Panc1 (cell line): ENCODE measurements around the gene TRIM5. TPM values are rescaled to one million over a fixed set of nuclear protein-coding genes. Genes with fewer than 3 reads are reported as not detected.

Experiments
- ATAC-seq: fragments of 200-7000 bp; cut with Tn5 transposase; 2 replicates; pipeline ENCODE4 v1.9.1; 2020; ENCODE audit warnings: mild to moderate bottlenecking, moderate library complexity
- BruUV-seq: library from RNA; stranded (reverse); fragments of 400-500 nt; replicated peaks from 2 replicates; lab custom pipeline; 2021; lab: Mats Ljungman, UMichigan
- CTCF ChIA-PET: fragments of 300-600 bp; sonication (Branson Sonifier 250); formaldehyde crosslinking; loops from one replicate; lab custom pipeline; 2022; ENCODE audit warnings: antibody characterized with exemption; lab: Charles Lee
- POLR2A ChIA-PET: fragments of 300-600 bp; sonication (Branson Sonifier 250); formaldehyde crosslinking; loops from one replicate; lab custom pipeline; 2022; ENCODE audit warnings: antibody characterized with exemption; lab: Charles Lee
- DNase-seq: peaks from one replicate; pipeline ENCODE4 v3.0.0-alpha.2; 2010; ENCODE audit warnings: low read depth, low spot score
- H3K27ac ChIP-seq: 2 replicates; pipeline ENCODE4 v1.5.1; 2011; ENCODE audit warnings: mild to moderate bottlenecking, low read length, inconsistent platforms
- H3K27me3 ChIP-seq: fragments of 200-500 bp; sonication (Bioruptor generic); 2 replicates; pipeline ENCODE4 v1.6.0; 2014; ENCODE audit warnings: low read length, inconsistent platforms; ENCODE audit not compliant: control insufficient read depth, insufficient read depth
- H3K36me3 ChIP-seq: fragments of 200-500 bp; sonication (Bioruptor generic); 2 replicates; pipeline ENCODE4 v1.5.1; 2014; ENCODE audit warnings: inconsistent platforms, mild to moderate bottlenecking, low read length, moderate library complexity; ENCODE audit not compliant: control insufficient read depth, insufficient read depth
- H3K4me1 ChIP-seq: 2 replicates; pipeline ENCODE4 v1.5.1; 2011; ENCODE audit warnings: inconsistent platforms, mild to moderate bottlenecking, low read length, moderate library complexity; ENCODE audit not compliant: control insufficient read depth, insufficient read depth
- H3K4me3 ChIP-seq, 2 experiments: 2 replicates each; pipeline ENCODE4 v1.5.1; 2011 to 2012; ENCODE audit warnings: low read depth in 2 of 2, low read length in 2 of 2, mild to moderate bottlenecking in 2 of 2, inconsistent platforms in 1 of 2, moderate library complexity in 1 of 2
- H3K9me3 ChIP-seq: fragments of 200-500 bp; sonication (Bioruptor generic); 2 replicates; pipeline ENCODE4 v1.5.1; 2014; ENCODE audit warnings: low read depth, mild to moderate bottlenecking, inconsistent platforms, low read length, moderate library complexity; ENCODE audit not compliant: control insufficient read depth, insufficient read depth
- CTCF ChIP-seq: fragments of 450-650 bp; IDR thresholded peaks from 2 replicates; pipeline ENCODE4 v1.5.1; 2017; ENCODE audit warnings: mild to moderate bottlenecking
- POLR2AphosphoS5 ChIP-seq: IDR thresholded peaks from 2 replicates; pipeline ENCODE4 v1.6.1; 2012; ENCODE audit warnings: mild to moderate bottlenecking, low read depth, low read length, moderate library complexity
- REST ChIP-seq, 2 experiments: IDR thresholded peaks; 2 replicates each; pipeline ENCODE4 v1.6.1; 2011 to 2012; ENCODE audit warnings: low read depth in 2 of 2, control low read depth in 1 of 2, low read length in 1 of 2, mild to moderate bottlenecking in 1 of 2, moderate library complexity in 1 of 2; ENCODE audit not compliant: insufficient read depth in 1 of 2
- SIN3A ChIP-seq: IDR thresholded peaks from 2 replicates; pipeline ENCODE4 v1.6.1; 2012; ENCODE audit warnings: low read depth, mild to moderate bottlenecking, low read length, moderate library complexity, borderline replicate concordance; ENCODE audit not compliant: insufficient read depth
- TCF7L2 ChIP-seq: IDR thresholded peaks from 2 replicates; pipeline ENCODE4 v1.6.1; 2011; ENCODE audit warnings: mild to moderate bottlenecking, low read depth, low read length, inconsistent platforms
- in situ Hi-C: cut with HindIII; loops from 2 replicates; pipeline ENCODE4 v1.10.0; 2016; ENCODE audit warnings: low sequenced_read_pairs, low pct_unique_long_range_greater_than_20kb
- intact Hi-C: fragments of 100-400 bp; cut with micrococcal nuclease; formaldehyde crosslinking; loops from one replicate; pipeline ENCODE4 v1.10.0; 2022; ENCODE audit not compliant: unreplicated experiment
- total RNA-seq: library from RNA; stranded (reverse); gene quantifications from one replicate; pipeline ENCODE4 v1.2.1, GENCODE V29; 2021; ENCODE audit not compliant: unreplicated experiment

Gene TRIM5
- total RNA-seq, 1 experiment from 2014 or later: 56.1 TPM

- Histone ChIP-seq H3K4me3 (no peak within 1 kb of the TSS; a peak in 1 of 4 replicates), H3K27me3 (no peaks in the 10 kb centered on the region), H3K4me1 (peaks cover 3% of the 10 kb centered on the region; the same call in 1 of the 2 replicates), H3K9me3 (no peaks in the 10 kb centered on the region), H3K36me3 (no peaks in the 10 kb centered on the region), H3K27ac (no peak within 1 kb of the TSS)
- no peak for ATAC-seq
- in situ Hi-C loops (no loop called here), intact Hi-C loops (loop anchor here (5.0 kb wide), 1 partner anchor 92 kb away; the partner anchor contains the start of gene TRIM6)
- CTCF ChIA-PET: no interaction called here
- no peak for TF ChIP-seq POLR2AphosphoS5
- TF ChIP-seq SIN3A: no peak
- no peak for DNase-seq
- BruUV-seq: no TSS peak
- POLR2A ChIA-PET: no interaction called here
Observed at GRCh38 chr11:5689551-5689983, 4.7 kb upstream of the TRIM5 start, which contains the start of gene TRIM22. Gene TRIM22 (plus strand): TSS chr11:5689790. CDS start chr11:5696233, 6,443 bp downstream.

- in situ Hi-C loops (no loop called here), intact Hi-C loops (loop anchor here (5.0 kb wide), 1 partner anchor 91 kb away; the partner anchor contains the start of gene TRIM6)
- no TSS peak for BruUV-seq
- no peak for ATAC-seq
- H3K4me3 ChIP-seq: no peak overlapping the region
- no peak overlapping the region for H3K27ac ChIP-seq
- peaks cover 3% of the 10 kb centered on the region; the same call in 1 of the 2 replicates for H3K4me1 ChIP-seq
- no peak for DNase-seq
- CTCF ChIA-PET: no interaction called here
- TF ChIP-seq SIN3A (no peak), TCF7L2 (no peak), REST (IDR thresholded peaks at IDR 0.05; ENCODE audit: insufficient read depth in 1 of 2, low read depth in 2 of 2, low read length in 1 of 2) (no peak), POLR2AphosphoS5 (no peak), CTCF (no peak)
- no peaks in the 10 kb centered on the region for H3K9me3 ChIP-seq
- POLR2A ChIA-PET: interaction anchor here (0.7 kb wide), 1 partner anchor 558 kb away, joined by 3 read pairs; no protein-coding TSS in a partner anchor
- no peaks in the 10 kb centered on the region for H3K36me3 ChIP-seq
- no peaks in the 10 kb centered on the region for H3K27me3 ChIP-seq
Observed at GRCh38 chr11:5688482-5688881, 3.6 kb upstream of the TRIM5 start.

GRCh38 chr11:5686426-5686825 is 1.6 kb upstream of the TRIM5 start:
- Histone ChIP-seq H3K4me1 (peaks cover 3% of the 10 kb centered on the region; the same call in 1 of the 2 replicates), H3K4me3 (no peak overlapping the region), H3K9me3 (no peaks in the 10 kb centered on the region), H3K36me3 (no peaks in the 10 kb centered on the region), H3K27me3 (no peaks in the 10 kb centered on the region), H3K27ac (no peak overlapping the region)
- POLR2A ChIA-PET: no interaction called here
- intact Hi-C loops: loop anchor here (5.0 kb wide), 1 partner anchor 89 kb away; the partner anchor contains the start of gene TRIM6
- TF ChIP-seq TCF7L2 (no peak), CTCF (no peak), REST (IDR thresholded peaks at IDR 0.05; ENCODE audit: insufficient read depth in 1 of 2, low read depth in 2 of 2, low read length in 1 of 2) (no peak), SIN3A (no peak), POLR2AphosphoS5 (no peak)
- no TSS peak for BruUV-seq
- DNase-seq (no peak), ATAC-seq (no peak)
- in situ Hi-C loops: no loop called here
- CTCF ChIA-PET: interaction anchor here (1.3 kb wide), 1 partner anchor 83 kb away, joined by 5 read pairs; no protein-coding TSS in a partner anchor
